BJ (cell line): ENCODE data around the gene ZCCHC7. TPM values are rescaled to one million over a fixed set of nuclear protein-coding genes. Genes with fewer than 3 reads are reported as not detected.
"Not testable (repeated sequence)": the region's sequence is repeated elsewhere in the genome, so short reads cannot be mapped to it uniquely, and the experiment has no call there.

Experiments
- CTCF ChIA-PET: fragments of 350-600 bp; formaldehyde crosslinking; extraction: SDS; loops from one replicate; lab custom pipeline; 2021; ENCODE audit warnings: antibody characterized with exemption, inconsistent platforms; lab: Yijun Ruan, JAX
- POLR2A ChIA-PET: fragments of 300-600 bp; sonication (Branson Sonifier 250); formaldehyde crosslinking; extraction: SDS; loops from one replicate; lab custom pipeline; 2021; ENCODE audit warnings: antibody characterized with exemption; lab: Charles Lee
- DNase-seq: peaks from one replicate; pipeline ENCODE4 v3.0.0-alpha.2; 2011; ENCODE audit warnings: low read depth
- H3K27me3 ChIP-seq: 2 replicates; pipeline ENCODE4 v1.6.0; 2011; ENCODE audit warnings: low read length; ENCODE audit not compliant: control insufficient read depth, insufficient read depth
- H3K36me3 ChIP-seq: 2 replicates; pipeline ENCODE4 v1.5.1; 2011; ENCODE audit warnings: low read length; ENCODE audit not compliant: control insufficient read depth, insufficient read depth
- H3K4me3 ChIP-seq: 2 replicates; pipeline ENCODE4 v1.5.1; 2011; ENCODE audit warnings: low read depth, mild to moderate bottlenecking, control low read depth, low read length
- CTCF ChIP-seq: IDR thresholded peaks from 2 replicates; pipeline ENCODE4 v1.5.1; 2011; ENCODE audit warnings: low read depth, mild to moderate bottlenecking, control low read depth, inconsistent platforms, low read length, moderate library complexity; ENCODE audit not compliant: insufficient read depth
- polyA plus RNA-seq: library from polyadenylated mRNA; depleted of rRNA; stranded (reverse); fragments of >200 nt; gene quantifications from 2 replicates; pipeline ENCODE4 v1.2.3, GENCODE V29; 2011

ZCCHC7 gene
- polyA plus RNA-seq, 1 experiment, result 23.2 TPM

DNA sequence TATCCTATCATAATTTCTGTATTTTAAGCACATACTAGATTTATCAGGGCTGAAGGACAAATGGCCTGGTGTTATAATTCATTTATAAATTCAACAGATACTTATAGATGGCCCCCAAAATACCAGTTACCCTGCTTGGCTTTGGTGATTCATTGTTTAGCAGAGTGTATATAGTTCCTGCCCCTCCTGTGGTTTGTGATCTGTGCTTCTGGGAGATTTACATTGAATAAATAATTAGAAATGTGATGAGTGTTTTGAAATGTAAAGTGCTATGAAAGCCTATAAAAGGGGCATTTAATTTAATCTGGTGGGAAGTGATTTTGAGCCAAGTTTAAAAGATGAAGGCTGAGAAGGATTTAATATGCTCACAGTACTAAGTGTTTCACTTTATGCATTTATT lies 36.7 kb upstream of the ZCCHC7 start:
- POLR2A ChIA-PET, result no interaction called here
- no peak for TF ChIP-seq CTCF
- no peaks in the 10 kb centered on the region for H3K27me3 ChIP-seq
- no peaks in the 10 kb centered on the region; the same call in 1 of the 2 replicates for H3K36me3 ChIP-seq
- no peak for DNase-seq
- no peak overlapping the region for H3K4me3 ChIP-seq
- CTCF ChIA-PET, result no interaction called here

DNA sequence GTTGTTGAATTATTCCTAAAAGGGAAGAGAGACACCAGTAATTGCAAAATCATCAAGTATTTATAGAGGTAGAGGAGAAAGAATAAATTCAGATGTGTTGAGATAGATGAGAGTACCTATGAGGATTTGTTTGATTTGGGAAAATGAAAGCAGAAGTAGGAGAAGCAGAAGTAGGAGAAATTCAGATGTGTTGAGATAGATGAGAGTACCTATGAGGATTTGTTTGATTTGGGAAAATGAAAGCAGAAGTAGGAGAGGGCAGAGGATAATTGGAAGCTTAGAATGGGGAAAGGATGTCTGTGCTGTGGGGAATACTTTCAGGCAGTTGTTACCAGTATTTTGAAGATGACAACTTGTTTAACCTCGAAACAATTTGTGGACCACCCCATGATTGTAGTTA lies 35.1 kb upstream of the ZCCHC7 start:
- ChIA-PET POLR2A (no interaction called here), CTCF (no interaction called here)
- no peak overlapping the region for H3K4me3 ChIP-seq
- no peaks in the 10 kb centered on the region for H3K27me3 ChIP-seq
- no peaks in the 10 kb centered on the region; the same call in 1 of the 2 replicates for H3K36me3 ChIP-seq
- no peak for TF ChIP-seq CTCF
- DNase-seq, result no peak

GRCh38 chr9:37092714-37093295 lies 27.6 kb upstream of the ZCCHC7 start:
- H3K27me3 ChIP-seq, H3K36me3 ChIP-seq, H3K4me3 ChIP-seq, POLR2A ChIA-PET, CTCF ChIA-PET, DNase-seq: not testable (repeated sequence)

- ChIA-PET POLR2A (no interaction called here), CTCF (no interaction called here)
- Histone ChIP-seq H3K27me3 (no peaks in the 10 kb centered on the region), H3K4me3 (no peak overlapping the region), H3K36me3 (no peaks in the 10 kb centered on the region; the same call in 1 of the 2 replicates)
- no peak for TF ChIP-seq CTCF
- DNase-seq, result no peak
These were observed 25.6 kb upstream of the ZCCHC7 start for GRCh38 chr9:37094751-37095150.

DNA sequence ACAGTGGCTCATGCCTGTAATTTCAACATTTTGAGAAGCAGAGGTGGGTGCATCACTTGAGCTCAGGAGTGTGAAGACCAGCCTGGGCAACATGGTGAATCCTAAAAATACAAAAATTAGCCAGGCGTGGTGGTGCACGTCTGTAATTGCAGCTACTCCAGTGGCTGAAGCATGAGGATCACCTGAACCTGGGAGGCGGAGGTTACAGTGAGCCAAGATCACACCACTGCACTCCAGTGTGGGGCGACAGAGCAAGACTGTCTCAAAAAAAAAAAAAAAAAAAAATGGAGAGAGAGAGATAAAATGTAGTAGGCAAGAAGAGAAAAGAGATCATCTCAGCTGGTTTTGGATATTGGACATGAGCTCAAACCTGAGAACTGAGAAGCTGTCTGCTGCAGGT lies 23.7 kb upstream of the ZCCHC7 start:
- Histone ChIP-seq H3K36me3 (no peaks in the 10 kb centered on the region; the same call in 1 of the 2 replicates), H3K4me3 (no peak overlapping the region), H3K27me3 (no peaks in the 10 kb centered on the region)
- ChIA-PET POLR2A (no interaction called here), CTCF (no interaction called here)
- no peak for DNase-seq
- TF ChIP-seq CTCF, result no peak

DNA sequence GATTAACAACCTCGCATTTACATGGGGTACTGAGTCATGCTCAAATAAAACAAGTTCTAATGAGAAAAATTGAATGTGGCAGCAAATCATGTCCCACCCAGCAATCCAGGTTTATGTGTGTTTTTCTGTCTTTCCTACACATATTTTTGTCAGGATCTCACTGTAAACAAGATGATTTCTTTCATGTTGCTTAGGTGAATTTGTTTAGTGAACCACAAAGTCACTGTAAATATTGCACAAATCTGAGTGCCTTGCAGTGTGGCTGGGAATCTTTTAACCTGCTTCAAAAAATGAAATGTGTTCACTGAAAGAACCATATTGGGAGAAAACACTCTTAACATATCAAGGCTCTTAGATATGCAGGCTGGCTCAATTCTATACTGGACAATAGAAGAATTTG lies 23.1 kb upstream of the ZCCHC7 start:
- no peak for DNase-seq
- CTCF ChIA-PET, result no interaction called here
- TF ChIP-seq CTCF, result no peak
- H3K27me3 ChIP-seq, result no peaks in the 10 kb centered on the region
- H3K36me3 ChIP-seq, result no peaks in the 10 kb centered on the region
- no peak overlapping the region for H3K4me3 ChIP-seq
- POLR2A ChIA-PET, result no interaction called here
